ENCODE results near the gene ZNF12. TPM values are rescaled to one million over a fixed set of nuclear protein-coding genes. Genes with fewer than 3 reads are reported as not detected.

Gene ZNF12
- polyA plus RNA-seq, 3 donors, result 5.4 to 12.9 (median 7.1) TPM

GRCh38 chr7:6650521-6651011 is 56.2 kb downstream of the ZNF12 start:
- no peak overlapping the region for H3K27ac ChIP-seq (ENCODE audit: low read depth, low read length)
- 96 to 98% (median 98%) methylated on average over 12 of the region's 12 CpGs for WGBS, 3 donors

- H3K27ac ChIP-seq (ENCODE audit: low read depth, low read length), result no peak overlapping the region
- WGBS, 3 donors, result 96 to 97% (median 96%) methylated on average over 10 of the region's 10 CpGs
Observed at GRCh38 chr7:6650086-6650485, 56.7 kb downstream of the ZNF12 start.

- 80 to 86% (median 84%) methylated on average over 12 to 13 of the region's 13 CpGs for WGBS, 3 donors
- no peak overlapping the region for H3K27ac ChIP-seq (ENCODE audit: low read depth, low read length)
Observed at GRCh38 chr7:6649241-6649961, 57.3 kb downstream of the ZNF12 start.

GRCh38 chr7:6648815-6649104 is 58.0 kb downstream of the ZNF12 start:
- whole genome bisulfite sequencing, 3 donors, result 91 to 97% (median 95%) methylated on average over 5 of the region's 5 CpGs

GRCh38 chr7:6648066-6648814 is 58.5 kb downstream of the ZNF12 start:
- 94 to 97% (median 94%) methylated on average over 17 of the region's 17 CpGs for WGBS, 3 donors
- H3K27ac ChIP-seq (ENCODE audit: low read depth, low read length), result no peak overlapping the region

More at GRCh38 chr7:6648815-6649104, 58.0 kb downstream of the ZNF12 start:
- no peak overlapping the region for H3K27ac ChIP-seq (ENCODE audit: low read depth, low read length)

GRCh38 chr7:6647541-6647940 is 59.2 kb downstream of the ZNF12 start:
- H3K27ac ChIP-seq (ENCODE audit: low read depth, low read length), result no peak overlapping the region
- 85 to 92% (median 90%) methylated on average over 14 of the region's 14 CpGs for WGBS, 3 donors

- 76 to 92% (median 90%) methylated on average over 8 of the region's 8 CpGs for WGBS, 3 donors
Observed at GRCh38 chr7:6647080-6647479, 59.7 kb downstream of the ZNF12 start.

GRCh38 chr7:6646465-6646864 is 60.3 kb downstream of the ZNF12 start:
- 79 to 86% (median 84%) methylated on average over 8 of the region's 8 CpGs for WGBS, 3 donors
- no peak overlapping the region for H3K27ac ChIP-seq (ENCODE audit: low read depth, low read length)

More at GRCh38 chr7:6647080-6647479, 59.7 kb downstream of the ZNF12 start:
- no peak overlapping the region for H3K27ac ChIP-seq (ENCODE audit: low read depth, low read length)

- H3K27ac ChIP-seq (ENCODE audit: low read depth, low read length), result no peak overlapping the region
- WGBS, 3 donors, result 94 to 96% (median 96%) methylated on average over 10 of the region's 10 CpGs
Observed at GRCh38 chr7:6644728-6645127, 62.0 kb downstream of the ZNF12 start.

- 93 to 95% (median 93%) methylated on average over 18 to 21 of the region's 21 CpGs for WGBS, 3 donors
- no peak overlapping the region for H3K27ac ChIP-seq (ENCODE audit: low read depth, low read length)
Observed at GRCh38 chr7:6643915-6644625, 62.7 kb downstream of the ZNF12 start.

- no peak overlapping the region for H3K27ac ChIP-seq (ENCODE audit: low read depth, low read length)
- WGBS, 3 donors, result 87 to 90% (median 89%) methylated on average over 22 of the region's 22 CpGs
Observed at GRCh38 chr7:6642861-6643640, 63.7 kb downstream of the ZNF12 start.

- 93 to 94% (median 93%) methylated on average over 24 of the region's 24 CpGs for WGBS, 3 donors
- H3K27ac ChIP-seq (ENCODE audit: low read depth, low read length), result no peak overlapping the region
Observed at GRCh38 chr7:6642239-6642839, 64.4 kb downstream of the ZNF12 start.

GRCh38 chr7:6641305-6642035 is 65.3 kb downstream of the ZNF12 start:
- WGBS, 3 donors, result 82 to 88% (median 88%) methylated on average over 15 of the region's 15 CpGs

GRCh38 chr7:6640246-6640721 is 66.5 kb downstream of the ZNF12 start:
- WGBS, 3 donors, result 65 to 75% (median 70%) methylated on average over 11 of the region's 11 CpGs
- no peak overlapping the region for H3K27ac ChIP-seq (ENCODE audit: low read depth, low read length)

More at GRCh38 chr7:6641305-6642035, 65.3 kb downstream of the ZNF12 start:
- no peak overlapping the region for H3K27ac ChIP-seq (ENCODE audit: low read depth, low read length)

GRCh38 chr7:6639627-6640026 is 67.1 kb downstream of the ZNF12 start:
- WGBS, 3 donors, result 88 to 92% (median 90%) methylated on average over 11 of the region's 11 CpGs
- no peak overlapping the region for H3K27ac ChIP-seq (ENCODE audit: low read depth, low read length)

GRCh38 chr7:6639032-6639431 is 67.7 kb downstream of the ZNF12 start:
- WGBS, 3 donors, result 77 to 80% (median 80%) methylated on average over 4 of the region's 4 CpGs
- no peak overlapping the region for H3K27ac ChIP-seq (ENCODE audit: low read depth, low read length)
